ENCODE data around the gene TRAF3.

The TRAF3 gene

GRCh38 chr14:102897299-102898027 lies 120.2 kb downstream of the TRAF3 start:
- DNase-seq: no peak

- DNase-seq: no peak
Measured at GRCh38 chr14:102898298-102898697, 121.0 kb downstream of the TRAF3 start.

- no peak for DNase-seq
Measured at GRCh38 chr14:102898776-102899515, 121.7 kb downstream of the TRAF3 start.

GRCh38 chr14:102899516-102899900 lies 122.3 kb downstream of the TRAF3 start:
- no peak for DNase-seq

- DNase-seq: no peak
Measured at GRCh38 chr14:102900631-102901571, 123.7 kb downstream of the TRAF3 start.

- DNase-seq: no peak
Measured at GRCh38 chr14:102901633-102902032, 124.4 kb downstream of the TRAF3 start.

- DNase-seq: no peak
Measured at GRCh38 chr14:102902086-102902485, 124.8 kb downstream of the TRAF3 start.

GRCh38 chr14:102902523-102903247 lies 125.4 kb downstream of the TRAF3 start:
- DNase-seq: no peak

- no peak for DNase-seq
Measured at GRCh38 chr14:102903248-102903888, 126.1 kb downstream of the TRAF3 start.

- no peak for DNase-seq
Measured at GRCh38 chr14:102903889-102904512, 126.8 kb downstream of the TRAF3 start.

GRCh38 chr14:102905116-102906108 lies 128.2 kb downstream of the TRAF3 start:
- no peak for DNase-seq

GRCh38 chr14:102906616-102907302 lies 129.5 kb downstream of the TRAF3 start:
- no peak for DNase-seq

GRCh38 chr14:102907303-102907844 lies 130.1 kb downstream of the TRAF3 start:
- DNase-seq: no peak

- DNase-seq: no peak
Measured at GRCh38 chr14:102907980-102908730, 130.9 kb downstream of the TRAF3 start.

- no peak for DNase-seq
Measured at GRCh38 chr14:102908766-102909455, 131.7 kb downstream of the TRAF3 start.

GRCh38 chr14:102909462-102909861 lies 132.2 kb downstream of the TRAF3 start:
- DNase-seq: no peak

GRCh38 chr14:102909911-102910310 lies 132.7 kb downstream of the TRAF3 start:
- DNase-seq: no peak

GRCh38 chr14:102910442-102910841 lies 133.2 kb downstream of the TRAF3 start:
- no peak for DNase-seq

Measured in NCI-H2227 treated with DMSO at 0.1 percent for 48 hours (cell line).